Mesenchymal stem cell (in vitro differentiated cells and primary cell): ENCODE measurements around the gene PAPSS1.

Experiments
- DNase-seq: peaks from one replicate; pipeline ENCODE4 v3.0.0-alpha.2; 2013
- H2AFZ ChIP-seq: one replicate; pipeline ENCODE4 v1.6.1; 2013; ENCODE audit warnings: low read depth, mild to moderate bottlenecking, control low read depth, inconsistent platforms, low read length, moderate library complexity
- H2AK5ac ChIP-seq: 2 replicates; pipeline ENCODE4 v1.6.1; 2013; ENCODE audit warnings: low read length, moderate library complexity, mild to moderate bottlenecking, inconsistent platforms; ENCODE audit not compliant: severe bottlenecking
- H2BK120ac ChIP-seq: one replicate; pipeline ENCODE4 v1.6.1; 2013; ENCODE audit warnings: low read depth, mild to moderate bottlenecking, inconsistent platforms, low read length, moderate library complexity
- H2BK12ac ChIP-seq, 2 experiments: one replicate each; pipeline ENCODE4 v1.6.1; 2013; ENCODE audit warnings: inconsistent platforms in 2 of 2, low read length in 2 of 2, mild to moderate bottlenecking in 2 of 2, moderate library complexity in 2 of 2, control low read depth in 1 of 2
- H2BK15ac ChIP-seq: one replicate; pipeline ENCODE4 v1.6.1; 2013; ENCODE audit warnings: mild to moderate bottlenecking, low read depth, inconsistent platforms; ENCODE audit not compliant: poor library complexity, severe bottlenecking
- H2BK5ac ChIP-seq: 2 replicates; pipeline ENCODE4 v1.6.1; 2013; ENCODE audit warnings: low read depth, mild to moderate bottlenecking, low read length, control low read depth, inconsistent platforms; ENCODE audit not compliant: poor library complexity, severe bottlenecking
- H3K14ac ChIP-seq, 2 experiments: one replicate each; pipeline ENCODE4 v1.6.1; 2013; ENCODE audit warnings: inconsistent platforms in 2 of 2, low read length in 2 of 2, control low read depth in 1 of 2, mild to moderate bottlenecking in 1 of 2, moderate library complexity in 1 of 2
- H3K18ac ChIP-seq, 2 experiments: one replicate each; pipeline ENCODE4 v1.6.1; 2013; ENCODE audit warnings: inconsistent platforms in 2 of 2, low read length in 2 of 2, control low read depth in 1 of 2, low read depth in 1 of 2, mild to moderate bottlenecking in 1 of 2
- H3K23ac ChIP-seq, 2 experiments: one replicate each; pipeline ENCODE4 v1.6.1; 2013; ENCODE audit warnings: inconsistent platforms in 2 of 2, low read length in 2 of 2, mild to moderate bottlenecking in 2 of 2, moderate library complexity in 2 of 2, control low read depth in 1 of 2
- H3K27ac ChIP-seq: 2 replicates; pipeline ENCODE4 v1.5.1; 2013; ENCODE audit warnings: mild to moderate bottlenecking, moderate library complexity, low read length, control low read depth, inconsistent platforms; ENCODE audit not compliant: poor library complexity, severe bottlenecking
- H3K27me3 ChIP-seq, 2 experiments: 2 replicates each; pipeline versions ENCODE4 v1.6.1 to v1.7.0; 2013; ENCODE audit warnings: low read length in 2 of 2, mild to moderate bottlenecking in 2 of 2, moderate library complexity in 2 of 2, control low read depth in 1 of 2, inconsistent platforms in 1 of 2; ENCODE audit not compliant: control insufficient read depth in 1 of 2, insufficient read depth in 1 of 2
- H3K36me3 ChIP-seq, 2 experiments: 2 replicates each; pipeline versions ENCODE4 v1.6.1 to v1.7.0; 2013; ENCODE audit warnings: low read length in 2 of 2, control low read depth in 1 of 2, inconsistent platforms in 1 of 2, low read depth in 1 of 2, mild to moderate bottlenecking in 1 of 2; ENCODE audit not compliant: insufficient read depth in 2 of 2, control insufficient read depth in 1 of 2
- H3K4ac ChIP-seq, 2 experiments: one replicate each; pipeline ENCODE4 v1.6.1; 2013; ENCODE audit warnings: inconsistent platforms in 2 of 2, low read length in 2 of 2, mild to moderate bottlenecking in 2 of 2, moderate library complexity in 2 of 2, control low read depth in 1 of 2, low read depth in 1 of 2
- H3K4me1 ChIP-seq: 2 replicates; pipeline ENCODE4 v1.6.1; 2013; ENCODE audit warnings: low read depth, low read length, control low read depth; ENCODE audit not compliant: control insufficient read depth, insufficient read depth
- H3K4me2 ChIP-seq: 2 replicates; pipeline ENCODE4 v1.6.1; 2013; ENCODE audit warnings: low read length, mild to moderate bottlenecking, inconsistent platforms; ENCODE audit not compliant: poor library complexity, severe bottlenecking
- H3K4me3 ChIP-seq, 2 experiments: 2 replicates each; pipeline versions ENCODE4 v1.5.1 to v1.7.0; 2013; ENCODE audit warnings: low read length in 2 of 2, mild to moderate bottlenecking in 2 of 2, control low read depth in 1 of 2, low read depth in 1 of 2; ENCODE audit not compliant: insufficient read depth in 1 of 2
- H3K79me1 ChIP-seq: replicated peaks from 2 replicates; pipeline ENCODE4 v1.6.1; 2013; ENCODE audit warnings: mild to moderate bottlenecking, control low read depth, low read length, inconsistent platforms; ENCODE audit not compliant: poor library complexity, severe bottlenecking
- H3K9ac ChIP-seq: 2 replicates; pipeline ENCODE4 v1.7.0; 2013; ENCODE audit warnings: mild to moderate bottlenecking, low read length, moderate library complexity
- H3K9me3 ChIP-seq: 2 replicates; pipeline ENCODE4 v1.7.0; 2013; ENCODE audit warnings: mild to moderate bottlenecking, low read length; ENCODE audit not compliant: control insufficient read depth
- H4K8ac ChIP-seq: one replicate; pipeline ENCODE4 v1.6.1; 2013; ENCODE audit warnings: inconsistent platforms, mild to moderate bottlenecking, low read length, moderate library complexity
- H4K91ac ChIP-seq: one replicate; pipeline ENCODE4 v1.6.1; 2013; ENCODE audit warnings: mild to moderate bottlenecking, low read length, inconsistent platforms
- WGBS: methylation state at CpG from one replicate; pipeline ENCODE4 v1.1.7; 2013; ENCODE audit warnings: mixed read lengths; 5-methylcytosine and 5-hydroxymethylcytosine counted together

PAPSS1 gene

DNA sequence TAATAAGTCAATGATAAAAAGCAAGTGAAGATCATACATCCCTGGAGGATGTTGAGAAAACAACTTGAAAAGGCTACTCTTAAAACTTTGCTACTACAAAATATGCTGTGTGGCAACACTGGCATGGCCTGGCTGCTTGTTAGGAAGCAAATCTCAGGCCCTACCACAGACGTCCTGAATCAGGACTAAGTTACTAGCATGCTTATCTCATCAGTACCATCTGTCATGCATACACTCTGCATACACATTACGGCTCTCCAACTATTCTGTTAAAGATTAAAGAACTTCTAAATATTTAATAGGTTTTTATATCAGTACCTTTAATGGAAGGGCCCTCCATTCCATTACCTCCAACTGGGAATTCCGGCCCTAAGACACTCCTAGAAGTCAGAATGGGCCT lies 8.2 kb downstream of the PAPSS1 start:
- Histone ChIP-seq H3K4me2 (peak overlapping the region; percentile 42), H2BK12ac (no peak overlapping the region), H3K36me3 (peaks cover 0 to 9% of the 10 kb centered on the region in 2 experiments), H3K4me1 (peaks cover 11% of the 10 kb centered on the region), H3K18ac (peak overlapping the region in 1 of 2 experiments; percentile 2), H2AK5ac (no peak overlapping the region), H3K14ac (no peak overlapping the region), H3K4me3 (no peak overlapping the region), H3K27me3 (no peaks in the 10 kb centered on the region), H4K8ac (no peak overlapping the region), H4K91ac (no peak overlapping the region), H3K27ac (peak overlapping the region; percentile 56), H2BK5ac (no peak overlapping the region), H3K79me1 (peaks cover 29% of the 10 kb centered on the region), H3K9ac (no peak overlapping the region), H3K9me3 (peaks cover 6% of the 10 kb centered on the region), H2BK120ac (no peak overlapping the region), H2AFZ (no peak overlapping the region), H3K4ac (no peak overlapping the region), H2BK15ac (no peak overlapping the region), H3K23ac (no peak overlapping the region)
- no peak for DNase-seq
- WGBS, result 61% methylated on average over 2 of the region's 3 CpGs

DNA sequence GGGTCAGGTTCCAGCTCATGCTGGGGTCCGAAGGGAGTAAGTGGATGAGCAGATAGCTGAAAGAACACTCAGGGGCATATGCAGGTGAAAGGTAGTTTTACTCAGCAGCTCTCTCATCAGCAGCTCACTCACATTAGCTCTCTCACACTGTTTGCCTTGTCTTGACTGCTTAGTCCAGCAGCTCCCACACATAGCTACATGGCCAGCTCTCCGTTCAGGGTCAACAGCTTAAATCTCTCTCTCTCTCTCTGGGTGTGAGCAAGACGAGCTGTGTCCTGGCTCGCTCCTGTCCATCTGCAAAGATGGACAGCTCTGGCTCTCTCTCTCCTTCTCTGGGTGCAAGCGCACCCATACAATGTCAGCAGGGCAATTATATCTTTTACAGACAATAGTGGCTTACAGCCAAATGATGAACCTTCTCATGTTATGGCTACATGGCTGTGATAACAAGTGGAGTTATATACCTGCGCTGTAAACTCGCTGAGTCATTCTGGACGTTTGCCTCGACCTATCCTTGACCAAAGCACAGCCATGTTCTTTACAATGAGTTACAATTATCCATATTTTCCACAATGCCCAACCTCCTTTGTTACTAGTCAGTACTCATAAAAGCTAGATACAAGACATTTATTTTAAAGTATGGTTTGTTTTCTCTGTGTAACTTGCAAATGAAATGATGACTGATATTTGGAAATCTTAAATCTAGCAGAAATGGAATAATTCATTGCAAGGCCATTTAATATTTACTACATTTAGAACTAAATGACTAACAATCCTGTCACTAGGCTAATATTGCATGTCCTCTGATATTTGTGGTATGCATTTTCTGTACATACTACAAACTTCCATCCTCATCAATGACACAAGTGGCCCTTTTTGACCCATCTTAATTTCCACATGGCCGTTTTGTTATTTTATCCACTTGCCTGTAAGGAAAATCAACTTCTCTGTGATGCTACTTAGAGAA lies 9.3 kb downstream of the PAPSS1 start:
- Histone ChIP-seq H3K18ac (no peak overlapping the region), H2AFZ (no peak overlapping the region)
- WGBS, result 82% methylated on average over 7 of the region's 10 CpGs

DNA sequence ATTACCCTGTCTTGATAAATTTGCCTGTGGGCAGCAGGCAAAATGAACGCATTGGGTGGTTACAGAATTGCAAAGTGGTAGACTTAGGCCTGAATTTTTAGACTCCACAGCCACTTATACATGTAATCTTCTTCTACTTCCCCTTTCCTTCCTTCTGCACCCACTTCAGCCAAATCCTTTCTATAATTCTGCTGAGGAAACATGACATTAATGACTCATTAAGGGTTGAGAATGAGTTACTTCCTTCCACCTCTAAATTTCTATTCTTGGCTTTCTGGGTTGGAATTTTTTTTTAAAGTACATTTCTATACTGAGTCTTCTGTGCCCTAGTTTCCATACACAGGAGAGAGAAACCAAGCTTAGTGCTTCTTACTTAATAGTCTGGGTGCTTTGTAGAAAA lies 10.1 kb downstream of the PAPSS1 start:
- Histone ChIP-seq H3K4me1 (peaks cover 11% of the 10 kb centered on the region), H2BK5ac (no peak overlapping the region), H4K8ac (no peak overlapping the region), H3K4me3 (no peak overlapping the region), H2BK15ac (no peak overlapping the region), H3K23ac (no peak overlapping the region), H3K36me3 (peaks cover 0 to 13% of the 10 kb centered on the region in 2 experiments), H3K27ac (no peak overlapping the region), H3K18ac (no peak overlapping the region), H2AK5ac (no peak overlapping the region), H3K27me3 (no peaks in the 10 kb centered on the region), H3K4ac (no peak overlapping the region), H2BK120ac (no peak overlapping the region), H2BK12ac (no peak overlapping the region), H3K9ac (no peak overlapping the region), H2AFZ (no peak overlapping the region), H3K79me1 (peaks cover 30% of the 10 kb centered on the region), H3K9me3 (peaks cover 25% of the 10 kb centered on the region), H4K91ac (no peak overlapping the region), H3K14ac (no peak overlapping the region), H3K4me2 (no peak overlapping the region)
- DNase-seq, result peak; percentile 41
- 75% methylated on average over 1 of the region's 1 CpG for WGBS

More for the DNA sequence above, 9.3 kb downstream of the PAPSS1 start:
- DNase-seq, result no peak
- H3K4me2 ChIP-seq, result no peak overlapping the region
- H2BK120ac ChIP-seq, result no peak overlapping the region
- H3K36me3 ChIP-seq, result peaks cover 0 to 13% of the 10 kb centered on the region in 2 experiments
- H3K9me3 ChIP-seq, result peaks cover 16% of the 10 kb centered on the region
- no peak overlapping the region for H3K4ac ChIP-seq
- H2BK15ac ChIP-seq, result no peak overlapping the region
- H2BK5ac ChIP-seq, result no peak overlapping the region
- H3K27me3 ChIP-seq, result no peaks in the 10 kb centered on the region
- peak overlapping the region; percentile 27 for H4K8ac ChIP-seq
- no peak overlapping the region for H3K4me3 ChIP-seq
- H3K4me1 ChIP-seq, result peaks cover 11% of the 10 kb centered on the region
- no peak overlapping the region for H3K9ac ChIP-seq
- peak overlapping the region; percentile 7 for H2AK5ac ChIP-seq
- H3K27ac ChIP-seq, result no peak overlapping the region
- H3K23ac ChIP-seq, result no peak overlapping the region
- peaks cover 28% of the 10 kb centered on the region for H3K79me1 ChIP-seq
- no peak overlapping the region for H4K91ac ChIP-seq
- H3K14ac ChIP-seq, result peak overlapping the region in 1 of 2 experiments; percentile 44
- no peak overlapping the region for H2BK12ac ChIP-seq

DNA sequence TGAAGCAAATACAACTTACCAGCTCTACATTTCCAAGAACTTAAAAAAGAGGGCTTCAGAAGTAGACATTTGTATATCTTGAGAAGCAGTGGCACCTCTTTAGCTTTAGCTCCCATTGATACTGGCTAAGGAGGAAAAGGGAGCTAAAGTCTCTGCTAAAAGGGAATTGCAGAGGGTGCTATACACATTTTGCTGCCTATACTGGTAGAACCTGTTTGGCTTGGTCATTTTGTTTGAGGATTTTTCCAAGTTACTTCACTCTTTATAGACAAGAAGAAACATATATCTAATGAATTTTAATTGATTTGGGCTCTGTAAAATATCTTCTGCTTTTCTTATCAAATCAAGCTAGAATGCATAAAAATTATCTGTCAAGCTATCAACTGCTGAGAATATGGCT lies 11.8 kb downstream of the PAPSS1 start:
- H2AFZ ChIP-seq, result no peak overlapping the region
- DNase-seq, result no peak
- H3K23ac ChIP-seq, result no peak overlapping the region
- H3K27me3 ChIP-seq, result no peaks in the 10 kb centered on the region
- peaks cover 40% of the 10 kb centered on the region for H3K9me3 ChIP-seq
- H2BK12ac ChIP-seq, result no peak overlapping the region
- H3K79me1 ChIP-seq, result peaks cover 26% of the 10 kb centered on the region
- H2BK120ac ChIP-seq, result no peak overlapping the region
- H3K4me3 ChIP-seq, result no peak overlapping the region
- no peak overlapping the region for H3K18ac ChIP-seq
- no peak overlapping the region for H3K27ac ChIP-seq
- no peak overlapping the region for H3K9ac ChIP-seq
- no peak overlapping the region for H2AK5ac ChIP-seq
- H2BK15ac ChIP-seq, result no peak overlapping the region
- no peak overlapping the region for H4K8ac ChIP-seq
- H3K4me2 ChIP-seq, result no peak overlapping the region
- H2BK5ac ChIP-seq, result no peak overlapping the region
- H4K91ac ChIP-seq, result no peak overlapping the region
- no peak overlapping the region for H3K14ac ChIP-seq
- peaks cover 0 to 13% of the 10 kb centered on the region in 2 experiments for H3K36me3 ChIP-seq
- no peak overlapping the region for H3K4ac ChIP-seq
- peaks cover 7% of the 10 kb centered on the region for H3K4me1 ChIP-seq
